ENCODE results near the gene ZBTB49.

Gene ZBTB49

DNA sequence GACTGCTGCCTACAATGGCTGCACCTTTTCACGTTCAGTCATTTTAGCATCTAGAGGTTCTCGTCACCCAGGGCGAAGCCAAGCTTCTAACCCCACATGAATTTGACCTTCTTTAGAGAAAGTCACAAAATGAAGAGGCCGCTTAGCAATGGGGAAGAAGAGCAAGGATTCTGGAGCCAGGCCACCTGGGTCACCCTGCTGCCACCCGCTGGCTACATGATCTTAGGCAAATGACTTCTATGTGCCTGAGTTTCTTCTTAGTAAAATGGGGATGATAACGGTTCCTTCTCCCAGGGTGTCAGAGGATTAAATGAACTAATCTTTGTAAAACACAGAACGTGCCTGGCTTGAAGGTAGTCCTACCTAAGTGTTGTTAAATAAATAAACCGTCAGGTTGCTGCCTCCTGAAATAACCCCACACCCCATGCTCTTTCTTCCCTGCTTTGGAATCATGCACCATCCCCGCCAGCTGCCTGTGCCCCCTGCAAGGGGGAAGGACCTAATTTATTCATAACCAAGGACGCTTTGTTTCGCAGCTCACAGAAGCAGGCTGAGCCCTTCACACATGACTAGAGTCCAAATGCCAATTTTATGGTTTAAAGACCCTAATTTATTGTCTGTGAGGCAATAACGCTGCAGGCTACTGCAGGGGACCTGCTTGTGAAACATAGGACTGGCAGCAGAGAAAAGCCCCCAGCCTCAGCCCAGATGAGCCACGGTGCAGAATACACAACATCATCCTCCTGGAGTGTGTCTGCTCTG is 68.2 kb downstream of the ZBTB49 start:
- no peak for DNase-seq (ENCODE audit: low spot score)

DNA sequence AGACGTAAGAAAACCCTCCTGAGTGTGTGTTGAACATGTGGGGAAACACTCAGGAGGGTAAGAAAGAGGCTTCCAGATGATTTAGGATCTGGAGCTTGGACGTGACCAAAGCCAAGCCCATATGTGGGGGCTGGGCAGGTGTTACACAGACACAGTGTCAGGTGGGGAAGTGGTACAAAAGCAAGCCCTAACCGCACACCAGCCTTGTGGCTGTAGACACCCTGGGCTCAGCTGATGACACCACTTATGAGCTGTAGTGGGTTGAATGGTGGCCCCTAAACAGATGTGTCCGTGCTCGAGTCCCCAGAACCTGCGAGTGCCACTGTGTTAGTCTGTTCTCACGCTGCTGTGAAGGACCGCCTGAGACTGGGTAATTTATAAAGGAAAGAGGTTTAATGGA is 71.8 kb downstream of the ZBTB49 start:
- no peak for DNase-seq (ENCODE audit: low spot score)

DNA sequence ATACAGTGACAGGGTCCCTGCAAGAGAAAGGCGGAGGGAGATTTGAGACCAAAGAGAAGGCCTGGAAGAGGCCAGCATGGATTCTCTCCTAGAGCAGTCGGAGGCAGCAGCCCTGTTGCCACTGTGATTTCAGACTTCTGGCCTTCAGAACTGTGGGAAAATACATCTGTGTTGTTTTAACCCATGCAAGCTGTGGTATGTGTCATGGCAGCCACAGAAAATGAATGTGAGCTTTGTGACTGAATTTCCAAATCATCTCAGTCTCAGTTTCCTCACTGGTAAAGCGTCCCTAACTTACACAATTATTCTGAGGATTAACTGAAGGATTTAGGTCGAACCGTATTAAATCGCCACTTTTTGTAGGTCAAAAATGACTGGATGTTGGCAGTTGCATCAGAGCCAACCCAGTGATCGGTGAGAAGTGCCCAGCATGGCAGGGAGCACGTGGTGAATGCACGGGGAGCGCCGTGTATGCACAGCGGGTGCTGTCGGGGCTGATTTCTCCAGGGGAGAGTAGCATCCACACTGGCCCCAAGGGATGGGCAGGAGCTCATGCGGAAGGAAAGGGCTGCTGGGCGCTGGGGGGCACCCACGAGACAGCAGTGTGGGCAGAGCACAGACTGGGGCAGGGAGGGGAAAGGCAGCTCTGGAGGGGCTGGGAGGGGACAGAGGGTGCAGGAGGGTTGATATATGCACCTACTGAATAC is 73.1 kb downstream of the ZBTB49 start:
- no peak for DNase-seq (ENCODE audit: low spot score)

DNA sequence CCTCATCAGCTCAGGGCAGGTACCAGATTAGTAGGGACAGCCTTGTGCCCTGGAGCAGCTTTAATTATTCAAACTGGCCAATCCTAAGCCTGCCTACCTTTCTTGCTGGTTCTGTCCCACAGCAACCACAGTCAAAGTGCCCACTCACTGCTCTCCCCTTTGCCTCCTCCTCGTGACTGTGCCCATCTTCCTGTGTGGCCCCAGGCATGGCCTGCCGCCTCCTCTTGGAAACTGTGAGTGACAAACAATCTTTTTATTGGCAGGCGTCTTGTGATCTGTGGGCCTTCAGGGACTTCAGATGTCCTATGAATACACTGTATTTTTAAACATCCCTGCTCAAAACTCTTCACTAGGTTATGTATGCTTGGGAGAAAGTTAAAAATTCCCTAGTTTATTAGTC is 74.0 kb downstream of the ZBTB49 start:
- DNase-seq (ENCODE audit: low spot score) = no peak

- no peak for DNase-seq (ENCODE audit: low spot score)
Observed at GRCh38 chr4:4364486-4365208, 74.6 kb downstream of the ZBTB49 start.

- DNase-seq (ENCODE audit: low spot score) = no peak
Observed at GRCh38 chr4:4368809-4369580, 78.9 kb downstream of the ZBTB49 start.
